C4-2B (cell line): ENCODE results near the gene TCF7L1.

ENCODE experiments used
- CTCF ChIP-seq: fragments of 450-650 bp; conservative IDR thresholded peaks from 2 replicates; pipeline ENCODE4 v1.5.1; 2017; ENCODE audit warnings: mild to moderate bottlenecking
- ZFX ChIP-seq: fragments of 450-650 bp; IDR thresholded peaks from 2 replicates; pipeline ENCODE4 v1.6.1; 2017

GRCh38 chr2:85184231-85184630, 51.0 kb downstream of the TCF7L1 start:
- TF ChIP-seq CTCF: no peak
- no peak for TF ChIP-seq ZFX
